AG08396 (cell line): ENCODE measurements around the gene ACP4.

ENCODE experiments used
- DNase-seq: peaks from one replicate; pipeline ENCODE4 v3.0.0; 2012; ENCODE audit warnings: low spot score, mixed read lengths

Gene ACP4

GRCh38 chr19:50822661-50823208 is 32.5 kb downstream of the ACP4 start:
- DNase-seq = no peak

GRCh38 chr19:50823389-50824042 is 33.3 kb downstream of the ACP4 start, which contains the start of gene KLK1:
TSS of gene KLK1 (minus strand) at chr19:50823787. CDS start at chr19:50823748, 39 bp downstream.
- no peak for DNase-seq

- no peak for DNase-seq
Observed at GRCh38 chr19:50826492-50827240, 36.5 kb downstream of the ACP4 start.

- no peak for DNase-seq
Observed at GRCh38 chr19:50827476-50827875, 37.3 kb downstream of the ACP4 start.

GRCh38 chr19:50829801-50830200 is 39.6 kb downstream of the ACP4 start:
- DNase-seq = no peak

GRCh38 chr19:50830266-50831025 is 40.2 kb downstream of the ACP4 start:
- no peak for DNase-seq

GRCh38 chr19:50831026-50831396 is 40.8 kb downstream of the ACP4 start:
- no peak for DNase-seq

- no peak for DNase-seq
Observed at GRCh38 chr19:50832666-50833065, 42.5 kb downstream of the ACP4 start.

GRCh38 chr19:50833117-50833801 is 43.0 kb downstream of the ACP4 start, which contains the start of gene KLK15:
TSS of gene KLK15 (minus strand) at chr19:50833574. CDS start at chr19:50831492, 2,082 bp downstream.
- no peak for DNase-seq

GRCh38 chr19:50833802-50834167 is 43.6 kb downstream of the ACP4 start:
- DNase-seq = no peak

- DNase-seq = no peak
Observed at GRCh38 chr19:50835103-50835784, 45.0 kb downstream of the ACP4 start.

- peak; percentile 93 for DNase-seq
Observed at GRCh38 chr19:50835785-50836542, 45.7 kb downstream of the ACP4 start.

- DNase-seq = no peak
Observed at GRCh38 chr19:50836543-50837195, 46.5 kb downstream of the ACP4 start.

GRCh38 chr19:50837300-50837699 is 47.1 kb downstream of the ACP4 start:
- no peak for DNase-seq

- DNase-seq = no peak
Observed at GRCh38 chr19:50838239-50838638, 48.0 kb downstream of the ACP4 start.

- DNase-seq = no peak
Observed at GRCh38 chr19:50839712-50840655, 49.8 kb downstream of the ACP4 start.

GRCh38 chr19:50842130-50842529 is 51.9 kb downstream of the ACP4 start:
- DNase-seq = no peak

- DNase-seq = no peak
Observed at GRCh38 chr19:50843205-50843604, 53.0 kb downstream of the ACP4 start.

GRCh38 chr19:50843701-50844221 is 53.5 kb downstream of the ACP4 start:
- no peak for DNase-seq
